Parathyroid adenoma (tissue), 2 donors: ENCODE measurements around the gene TBC1D20.
"Not testable (repeated sequence)": the region's sequence is repeated elsewhere in the genome, so short reads cannot be mapped to it uniquely, and the experiment has no call there.

Source experiments
- H2AFZ ChIP-seq: fragments of 300-600 bp; sonication (generic); one replicate; pipeline ENCODE4 v1.7.0; 2017; ENCODE audit warnings: antibody characterized with exemption, mild to moderate bottlenecking
- H3K27ac ChIP-seq: fragments of 300-600 bp; sonication (generic); one replicate; pipeline ENCODE4 v1.7.0; 2017
- H3K27me3 ChIP-seq: fragments of 300-600 bp; sonication (generic); one replicate; pipeline ENCODE4 v1.7.0; 2017; ENCODE audit warnings: low read length; ENCODE audit not compliant: control insufficient read depth, insufficient read depth
- H3K36me3 ChIP-seq: fragments of 300-600 bp; sonication (generic); one replicate; pipeline ENCODE4 v1.7.0; 2017; ENCODE audit warnings: low read length; ENCODE audit not compliant: control insufficient read depth, insufficient read depth
- H3K4me1 ChIP-seq: fragments of 300-600 bp; sonication (generic); one replicate; pipeline ENCODE4 v1.7.0; 2017; ENCODE audit warnings: control low read depth
- H3K4me2 ChIP-seq: fragments of 300-600 bp; sonication (generic); one replicate; pipeline ENCODE4 v1.7.0; 2017; ENCODE audit warnings: low read length
- H3K4me3 ChIP-seq: fragments of 300-600 bp; sonication (generic); one replicate; pipeline ENCODE4 v1.7.0; 2017; ENCODE audit warnings: low read depth, low read length
- H3K79me2 ChIP-seq: fragments of 300-600 bp; sonication (generic); one replicate; pipeline ENCODE4 v1.7.0; 2017; ENCODE audit warnings: control low read depth
- H3K9ac ChIP-seq: fragments of 300-600 bp; sonication (generic); one replicate; pipeline ENCODE4 v1.7.0; 2017; ENCODE audit warnings: mild to moderate bottlenecking
- H3K9me3 ChIP-seq: fragments of 300-600 bp; sonication (generic); one replicate; pipeline ENCODE4 v1.7.0; 2017; ENCODE audit warnings: low read length; ENCODE audit not compliant: control insufficient read depth
- TF ChIP-seq, protein P1 (sequence below): fragments of 300-600 bp; sonication (generic); IDR thresholded peaks from one replicate; pipeline ENCODE4 v1.7.0; 2017; ENCODE audit warnings: antibody characterized with exemption, mild to moderate bottlenecking
- donor health status: primary hyperparathyroidism.

Gene TBC1D20

DNA sequence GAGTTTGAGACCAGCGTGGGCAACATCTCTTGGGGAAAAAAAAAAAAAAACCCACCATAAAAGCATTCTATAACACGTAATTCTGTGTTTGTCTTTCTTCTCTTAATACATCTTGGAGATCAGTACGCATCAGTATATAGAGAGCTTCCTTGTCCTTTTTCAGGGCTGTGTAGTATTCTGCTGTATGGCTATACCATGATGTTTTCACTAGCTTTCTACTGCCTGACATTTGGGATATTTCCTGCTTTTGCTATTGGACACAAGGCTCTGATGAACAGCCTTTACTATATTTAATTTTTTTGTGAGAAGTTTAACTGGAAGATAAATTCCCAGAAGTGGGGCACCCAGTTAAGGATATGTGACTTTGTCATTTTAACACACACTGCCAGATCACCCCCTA is 74.8 kb downstream of the TBC1D20 start:
- Histone ChIP-seq H3K4me3 (no peak overlapping the region), H3K27ac (no peak overlapping the region), H3K4me1 (no peaks in the 10 kb centered on the region), H3K36me3 (no peaks in the 10 kb centered on the region), H3K9me3 (no peaks in the 10 kb centered on the region), H3K79me2 (no peaks in the 10 kb centered on the region), H3K4me2 (no peak overlapping the region), H3K9ac (no peak overlapping the region), H3K27me3 (no peaks in the 10 kb centered on the region), H2AFZ (no peak overlapping the region)
- TF ChIP-seq, protein P1, sequence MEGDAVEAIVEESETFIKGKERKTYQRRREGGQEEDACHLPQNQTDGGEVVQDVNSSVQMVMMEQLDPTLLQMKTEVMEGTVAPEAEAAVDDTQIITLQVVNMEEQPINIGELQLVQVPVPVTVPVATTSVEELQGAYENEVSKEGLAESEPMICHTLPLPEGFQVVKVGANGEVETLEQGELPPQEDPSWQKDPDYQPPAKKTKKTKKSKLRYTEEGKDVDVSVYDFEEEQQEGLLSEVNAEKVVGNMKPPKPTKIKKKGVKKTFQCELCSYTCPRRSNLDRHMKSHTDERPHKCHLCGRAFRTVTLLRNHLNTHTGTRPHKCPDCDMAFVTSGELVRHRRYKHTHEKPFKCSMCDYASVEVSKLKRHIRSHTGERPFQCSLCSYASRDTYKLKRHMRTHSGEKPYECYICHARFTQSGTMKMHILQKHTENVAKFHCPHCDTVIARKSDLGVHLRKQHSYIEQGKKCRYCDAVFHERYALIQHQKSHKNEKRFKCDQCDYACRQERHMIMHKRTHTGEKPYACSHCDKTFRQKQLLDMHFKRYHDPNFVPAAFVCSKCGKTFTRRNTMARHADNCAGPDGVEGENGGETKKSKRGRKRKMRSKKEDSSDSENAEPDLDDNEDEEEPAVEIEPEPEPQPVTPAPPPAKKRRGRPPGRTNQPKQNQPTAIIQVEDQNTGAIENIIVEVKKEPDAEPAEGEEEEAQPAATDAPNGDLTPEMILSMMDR: no peak

DNA sequence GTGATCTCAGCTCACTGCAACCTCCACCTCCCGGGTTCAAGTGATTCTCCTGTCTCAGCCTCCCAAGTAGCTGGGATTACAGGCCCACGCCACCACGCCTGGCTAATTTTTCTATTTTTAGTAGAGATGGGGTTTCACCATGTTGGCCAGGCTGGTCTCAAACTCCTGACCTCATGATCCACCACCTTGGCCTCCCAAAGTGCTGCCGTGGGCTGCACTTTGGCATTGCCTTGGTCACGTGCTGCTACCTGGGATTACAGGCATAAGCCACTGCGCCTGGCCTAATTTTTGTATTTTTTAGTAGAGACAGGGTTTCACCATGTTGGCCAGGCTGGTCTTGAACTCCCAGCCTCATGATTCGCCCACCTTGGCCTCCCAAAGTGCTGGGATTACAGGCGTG is 75.7 kb downstream of the TBC1D20 start:
- not testable (repeated sequence) for H3K9me3 ChIP-seq, H3K9ac ChIP-seq, H3K36me3 ChIP-seq, H3K4me3 ChIP-seq, H2AFZ ChIP-seq, H3K4me2 ChIP-seq, H3K4me1 ChIP-seq, H3K27ac ChIP-seq, H3K27me3 ChIP-seq, H3K79me2 ChIP-seq
